Calu3 (cell line): ENCODE results near the gene CENPX. TPM values are rescaled to one million over a fixed set of nuclear protein-coding genes. Genes with fewer than 3 reads are reported as not detected.

Source experiments
- BruUV-seq: library from RNA; stranded (reverse); fragments of 400-500 nt; replicated peaks from 2 replicates; lab custom pipeline; 2021; lab: Mats Ljungman, UMichigan
- CTCF ChIA-PET: fragments of 300-600 bp; sonication (Branson Sonifier 250); formaldehyde crosslinking; loops from one replicate; lab custom pipeline; 2022; ENCODE audit warnings: antibody characterized with exemption; lab: Charles Lee
- DNase-seq: peaks from one replicate; pipeline ENCODE4 v3.0.0; 2022
- H3K27ac Mint-ChIP-seq: one replicate; pipeline ENCODE4 v1.8.0; 2022; ENCODE audit warnings: mixed read lengths; ENCODE audit not compliant: unreplicated experiment
- H3K27me3 Mint-ChIP-seq: one replicate; pipeline ENCODE4 v1.8.0; 2022; ENCODE audit warnings: mixed read lengths; ENCODE audit not compliant: unreplicated experiment
- H3K36me3 Mint-ChIP-seq: one replicate; pipeline ENCODE4 v1.8.0; 2022; ENCODE audit warnings: mild to moderate bottlenecking, moderate library complexity, mixed read lengths; ENCODE audit not compliant: insufficient read depth, unreplicated experiment
- H3K4me1 Mint-ChIP-seq: one replicate; pipeline ENCODE4 v1.8.0; 2022; ENCODE audit warnings: mild to moderate bottlenecking, low read depth, mixed read lengths; ENCODE audit not compliant: unreplicated experiment
- H3K4me3 Mint-ChIP-seq: one replicate; pipeline ENCODE4 v1.8.0; 2022; ENCODE audit warnings: mild to moderate bottlenecking, low read depth, moderate library complexity, mixed read lengths; ENCODE audit not compliant: unreplicated experiment
- H3K9me3 Mint-ChIP-seq: one replicate; pipeline ENCODE4 v1.8.0; 2022; ENCODE audit warnings: low read depth, mixed read lengths; ENCODE audit not compliant: unreplicated experiment
- intact Hi-C: fragments of 100-400 bp; cut with micrococcal nuclease; formaldehyde crosslinking; loops from one replicate; pipeline ENCODE4 v1.10.0; 2022; ENCODE audit not compliant: unreplicated experiment
- total RNA-seq: library from RNA; stranded (reverse); gene quantifications from 2 replicates; pipeline ENCODE4 v1.2.3, GENCODE V29; 2022
- TF ChIP-seq, protein P1 (sequence below): fragments of 200-600 bp; IDR thresholded peaks from one replicate; pipeline ENCODE4 v1.8.0; 2022; ENCODE audit warnings: antibody characterized with exemption; ENCODE audit not compliant: unreplicated experiment

CENPX gene
- total RNA-seq, 1 experiment from 2014 or later: 86.9 TPM

DNA sequence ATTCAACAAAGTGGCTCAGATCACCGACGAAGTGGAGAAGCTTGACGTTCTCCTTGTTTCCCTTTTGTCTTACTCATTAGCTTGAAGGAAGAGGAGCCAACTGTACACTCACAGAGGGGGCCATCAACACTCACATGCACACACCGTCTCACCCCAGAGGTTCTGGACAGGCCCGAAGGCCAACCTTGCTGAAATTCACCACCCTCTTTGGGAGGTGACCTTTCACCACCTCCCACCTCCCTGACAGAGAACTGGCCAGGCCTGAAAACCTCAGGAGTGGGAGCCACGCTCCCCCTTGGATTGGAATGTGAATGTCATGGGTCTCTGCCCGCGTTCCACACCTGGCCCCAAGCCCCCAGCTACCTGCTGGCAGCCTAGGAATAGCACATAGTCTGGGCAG is 12.8 kb upstream of the CENPX start:
- no TSS peak for BruUV-seq
- peak overlapping the region; percentile 86 for H3K4me3 Mint-ChIP-seq
- no peaks in the 10 kb centered on the region for H3K27me3 Mint-ChIP-seq
- H3K9me3 Mint-ChIP-seq: no peaks in the 10 kb centered on the region
- CTCF ChIA-PET: interaction anchor here (0.6 kb wide), 1 partner anchor 31 kb away, joined by 3 read pairs; no protein-coding TSS in a partner anchor
- intact Hi-C loops: no loop called here
- DNase-seq: no peak
- peaks cover 7% of the 10 kb centered on the region for H3K4me1 Mint-ChIP-seq
- TF ChIP-seq, protein P1, sequence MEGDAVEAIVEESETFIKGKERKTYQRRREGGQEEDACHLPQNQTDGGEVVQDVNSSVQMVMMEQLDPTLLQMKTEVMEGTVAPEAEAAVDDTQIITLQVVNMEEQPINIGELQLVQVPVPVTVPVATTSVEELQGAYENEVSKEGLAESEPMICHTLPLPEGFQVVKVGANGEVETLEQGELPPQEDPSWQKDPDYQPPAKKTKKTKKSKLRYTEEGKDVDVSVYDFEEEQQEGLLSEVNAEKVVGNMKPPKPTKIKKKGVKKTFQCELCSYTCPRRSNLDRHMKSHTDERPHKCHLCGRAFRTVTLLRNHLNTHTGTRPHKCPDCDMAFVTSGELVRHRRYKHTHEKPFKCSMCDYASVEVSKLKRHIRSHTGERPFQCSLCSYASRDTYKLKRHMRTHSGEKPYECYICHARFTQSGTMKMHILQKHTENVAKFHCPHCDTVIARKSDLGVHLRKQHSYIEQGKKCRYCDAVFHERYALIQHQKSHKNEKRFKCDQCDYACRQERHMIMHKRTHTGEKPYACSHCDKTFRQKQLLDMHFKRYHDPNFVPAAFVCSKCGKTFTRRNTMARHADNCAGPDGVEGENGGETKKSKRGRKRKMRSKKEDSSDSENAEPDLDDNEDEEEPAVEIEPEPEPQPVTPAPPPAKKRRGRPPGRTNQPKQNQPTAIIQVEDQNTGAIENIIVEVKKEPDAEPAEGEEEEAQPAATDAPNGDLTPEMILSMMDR: no peak
- no peak overlapping the region for H3K27ac Mint-ChIP-seq
- H3K36me3 Mint-ChIP-seq: peaks cover 30% of the 10 kb centered on the region

DNA sequence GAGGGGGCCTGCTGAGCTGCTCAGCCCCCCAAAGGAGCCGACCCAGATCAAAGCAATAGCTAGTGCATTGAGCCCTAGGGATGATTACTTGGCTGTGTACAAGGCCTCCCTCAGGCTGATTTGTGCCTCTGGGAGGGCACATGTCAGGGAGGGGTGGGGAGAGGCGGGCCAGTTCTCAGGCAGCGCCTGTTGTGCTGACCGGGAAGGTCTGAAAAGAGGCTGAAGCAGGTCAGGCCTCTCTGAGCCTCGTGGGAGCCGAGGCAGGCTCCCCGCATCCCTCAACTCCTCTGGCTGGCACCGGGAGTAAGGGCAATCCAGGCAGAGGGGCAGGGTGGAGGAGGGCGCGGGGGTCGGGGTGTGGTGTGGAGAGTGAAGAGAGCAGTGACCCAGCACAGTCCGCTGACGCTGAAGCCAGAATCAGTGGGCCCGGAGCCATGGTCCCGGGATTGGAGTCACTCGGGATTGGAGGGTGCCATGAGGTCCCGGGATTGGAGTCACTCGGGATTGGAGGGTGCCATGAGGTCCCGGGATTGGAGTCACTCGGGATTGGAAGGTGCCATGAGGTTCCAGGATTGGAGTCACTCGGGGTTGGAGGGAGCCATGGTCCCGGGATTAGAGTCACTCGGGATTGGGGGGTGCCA is 11.8 kb upstream of the CENPX start:
- no peak overlapping the region for H3K27ac Mint-ChIP-seq
- no peak overlapping the region for H3K4me3 Mint-ChIP-seq
- intact Hi-C loops: no loop called here
- TF ChIP-seq, protein P1: no peak
- DNase-seq: no peak
- no TSS peak for BruUV-seq
- no peaks in the 10 kb centered on the region for H3K27me3 Mint-ChIP-seq
- no peaks in the 10 kb centered on the region for H3K9me3 Mint-ChIP-seq
- CTCF ChIA-PET: no interaction called here
- H3K4me1 Mint-ChIP-seq: peaks cover 7% of the 10 kb centered on the region
- peaks cover 35% of the 10 kb centered on the region for H3K36me3 Mint-ChIP-seq

DNA sequence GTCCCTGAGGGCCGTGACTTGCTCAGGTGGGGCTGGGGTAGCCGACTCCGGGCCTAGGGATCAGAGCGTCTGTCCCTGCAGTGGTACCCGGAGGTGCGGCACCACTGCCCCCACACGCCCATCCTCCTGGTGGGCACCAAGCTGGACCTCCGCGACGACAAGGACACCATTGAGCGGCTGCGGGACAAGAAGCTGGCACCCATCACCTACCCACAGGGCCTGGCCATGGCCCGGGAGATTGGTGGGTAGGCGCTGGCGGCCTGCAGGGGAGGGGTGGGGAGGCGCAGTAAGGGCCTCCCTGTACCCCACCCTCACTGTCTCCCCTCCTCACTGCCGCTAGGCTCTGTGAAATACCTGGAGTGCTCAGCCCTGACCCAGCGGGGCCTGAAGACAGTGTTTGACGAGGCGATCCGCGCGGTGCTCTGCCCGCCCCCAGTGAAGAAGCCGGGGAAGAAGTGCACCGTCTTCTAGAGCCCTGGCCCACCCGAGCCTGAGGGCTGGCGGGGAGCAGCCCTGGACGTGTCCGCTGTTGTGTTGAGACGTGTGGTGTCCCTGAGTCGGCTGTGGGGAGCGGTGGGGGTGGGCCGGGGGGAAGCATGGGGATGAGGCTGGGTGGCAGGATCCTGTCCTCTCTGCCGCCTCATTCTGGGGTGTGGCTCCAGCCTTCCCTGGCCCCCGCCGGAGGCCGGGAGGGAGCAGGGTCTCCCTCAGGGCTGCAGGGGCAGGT is 10.8 kb upstream of the CENPX start:
- BruUV-seq: no TSS peak
- CTCF ChIA-PET: no interaction called here
- peaks cover 40% of the 10 kb centered on the region for H3K36me3 Mint-ChIP-seq
- peaks cover 7% of the 10 kb centered on the region for H3K4me1 Mint-ChIP-seq
- no peak overlapping the region for H3K27ac Mint-ChIP-seq
- DNase-seq: no peak
- no peak overlapping the region for H3K4me3 Mint-ChIP-seq
- no peaks in the 10 kb centered on the region for H3K9me3 Mint-ChIP-seq
- intact Hi-C loops: no loop called here
- no peaks in the 10 kb centered on the region for H3K27me3 Mint-ChIP-seq
- TF ChIP-seq, protein P1: no peak

DNA sequence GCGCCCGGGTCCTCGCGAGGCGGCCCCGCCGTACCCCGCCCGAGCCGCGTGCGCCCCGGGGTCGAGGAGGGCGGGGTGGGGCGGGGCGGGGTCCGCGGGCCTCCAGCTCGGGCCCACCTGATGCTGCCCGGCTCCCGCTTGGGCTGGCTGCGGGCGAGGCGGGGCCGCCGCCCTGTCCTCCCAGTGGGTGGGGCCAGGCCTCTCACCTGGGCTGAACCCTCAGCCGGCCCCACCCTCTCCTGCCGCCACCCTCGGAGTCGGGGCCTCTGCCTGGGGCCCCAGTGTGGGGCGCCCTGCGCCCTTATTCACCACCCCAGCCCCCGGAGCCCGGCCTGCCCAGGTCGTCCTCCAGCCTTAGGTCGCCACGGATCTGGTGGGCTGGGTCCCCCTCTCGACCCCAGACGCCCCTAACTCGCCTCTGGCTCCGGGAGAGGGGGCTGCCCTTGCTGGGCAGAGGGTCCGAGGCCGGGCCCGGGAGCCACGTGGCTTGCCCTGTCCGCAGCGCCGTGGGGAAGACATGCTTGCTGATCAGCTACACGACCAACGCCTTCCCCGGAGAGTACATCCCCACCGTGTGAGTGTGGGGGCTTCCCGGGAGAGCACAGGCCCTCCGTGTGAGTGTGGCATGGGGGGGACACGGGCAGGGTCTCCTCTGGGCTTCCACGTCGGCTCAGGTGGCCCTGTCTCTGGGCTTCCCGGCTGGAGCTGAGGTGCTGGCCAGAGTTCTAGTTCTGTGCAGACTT is 9.4 kb upstream of the CENPX start:
- H3K4me3 Mint-ChIP-seq: peak overlapping the region; percentile 17
- DNase-seq: peak; percentile 49
- intact Hi-C loops: no loop called here
- BruUV-seq: no TSS peak
- CTCF ChIA-PET: no interaction called here
- H3K27me3 Mint-ChIP-seq: no peaks in the 10 kb centered on the region
- H3K4me1 Mint-ChIP-seq: no peaks in the 10 kb centered on the region
- H3K27ac Mint-ChIP-seq: no peak overlapping the region
- no peaks in the 10 kb centered on the region for H3K9me3 Mint-ChIP-seq
- TF ChIP-seq, protein P1: no peak
- peaks cover 36% of the 10 kb centered on the region for H3K36me3 Mint-ChIP-seq
